Stimulated activated CD4-positive, alpha-beta T cell treated with anti-CD3 and anti-CD28 coated beads, Interleukin-15, amount 100 ng/mL, for 1 hour (primary cell): ENCODE data around the gene DHRS9.

Source experiments
- DNase-seq, 2 donors: peaks; one replicate each; pipeline ENCODE4 v3.0.0-alpha.2; 2020; ENCODE audit warnings: low read depth in 1 of 2, low spot score in 1 of 2

The DHRS9 gene

DNA sequence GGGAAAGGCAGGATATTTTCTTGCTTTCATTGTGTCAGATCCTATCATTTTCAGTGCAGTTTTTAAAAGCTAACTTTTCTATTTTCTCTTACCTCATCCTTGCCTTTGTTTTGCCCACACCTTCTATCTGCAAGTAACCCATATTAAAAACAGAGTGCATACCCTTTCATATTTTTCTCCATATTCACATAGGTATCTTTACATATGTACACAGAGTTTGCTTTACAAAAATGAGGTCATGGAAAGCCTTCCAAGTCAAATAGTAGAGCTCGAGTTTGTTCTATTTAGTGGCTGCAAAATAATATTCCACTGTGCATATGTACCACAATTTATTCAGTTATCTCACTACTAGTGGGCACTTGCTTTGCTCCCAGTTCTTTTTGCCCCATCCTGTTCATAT, 3.9 kb upstream of the DHRS9 start:
- DNase-seq = no peak

DNA sequence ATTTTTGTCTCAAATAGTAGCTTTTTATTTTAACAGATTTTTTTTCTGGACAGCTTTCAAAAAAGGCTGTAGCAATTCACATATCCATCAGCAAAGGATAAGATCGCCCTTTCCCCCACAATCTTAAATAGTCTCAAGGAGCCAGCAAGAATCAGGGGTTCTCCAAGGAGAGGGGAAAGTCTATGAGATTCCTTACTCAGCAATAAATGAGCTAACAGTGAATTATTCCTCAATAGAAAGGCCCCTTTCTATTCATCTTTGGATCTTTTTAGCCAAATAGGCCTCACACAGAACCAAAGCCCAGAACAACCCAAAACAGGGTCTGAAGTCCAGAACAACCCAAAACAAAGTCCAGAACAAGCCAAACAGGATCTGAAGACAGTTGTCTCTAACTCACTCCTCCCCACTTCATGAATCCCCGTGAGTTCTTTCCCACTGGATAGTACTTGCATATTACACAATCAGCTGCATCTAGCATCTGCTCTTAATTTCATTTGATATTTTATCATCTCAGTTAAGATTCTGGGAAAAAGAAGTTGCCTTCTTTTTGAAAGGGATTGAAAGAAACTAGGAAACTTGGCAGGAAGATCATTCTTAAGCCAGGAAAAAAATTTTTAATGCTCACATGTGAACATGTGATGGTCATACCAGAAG, 3.4 kb upstream of the DHRS9 start:
- DNase-seq = no peak

DNA sequence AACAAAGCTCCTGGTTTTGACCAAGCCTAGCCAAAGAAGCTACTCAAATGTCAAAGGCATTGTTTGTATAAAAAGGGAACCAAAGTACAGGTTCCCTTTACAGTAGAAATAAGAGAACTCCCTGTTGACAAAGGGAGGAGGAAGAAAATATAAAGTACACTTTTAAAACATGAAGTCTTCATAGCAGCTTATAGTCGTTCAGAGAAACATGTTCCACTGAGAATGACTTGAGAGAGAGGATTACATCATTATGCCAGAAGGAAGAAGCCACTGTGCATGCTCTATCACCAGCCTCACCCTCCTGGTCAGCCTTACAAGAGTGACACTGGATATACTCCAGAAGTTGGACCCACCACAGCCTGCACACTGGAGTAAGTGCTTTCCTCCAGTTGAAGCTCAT, 2.5 kb upstream of the DHRS9 start:
- no peak for DNase-seq

DNA sequence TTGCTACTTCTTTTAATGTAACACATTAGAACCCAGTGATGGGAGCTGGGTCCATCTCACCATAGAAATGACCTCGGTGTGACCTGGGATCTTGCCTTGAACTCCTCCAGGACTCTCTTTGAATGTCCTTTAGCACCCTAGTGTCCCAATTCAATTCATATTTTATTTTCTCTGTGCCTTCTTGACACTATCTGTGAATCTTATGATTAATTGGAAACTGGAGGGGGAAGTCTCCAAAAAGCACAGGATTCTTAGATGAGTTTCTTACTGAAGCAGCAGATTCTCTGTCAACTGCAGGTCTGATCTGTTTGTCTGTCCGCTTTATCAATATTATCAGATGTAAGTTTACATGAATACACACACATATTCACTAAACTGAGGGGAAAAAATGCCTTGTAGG, 470 bp downstream of the DHRS9 start:
- no peak for DNase-seq

DNA sequence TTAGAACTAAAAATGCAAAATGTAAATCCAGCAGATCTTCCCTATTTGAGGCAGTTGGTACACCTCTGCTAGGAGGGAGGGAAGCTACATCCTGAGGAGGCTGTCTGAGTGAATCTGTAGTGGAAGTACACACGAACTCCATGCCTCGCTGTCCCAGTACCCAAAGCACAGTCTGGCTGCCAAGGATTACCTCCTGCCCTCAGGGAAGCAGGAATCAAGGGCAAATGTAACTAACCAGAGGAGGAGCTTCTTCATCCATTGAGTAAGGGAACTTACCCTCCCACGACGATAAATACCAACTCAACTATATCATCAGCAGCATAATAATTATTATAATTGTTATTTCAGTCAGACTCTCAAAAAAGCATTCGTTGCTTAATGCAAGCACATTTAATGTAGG, 2.1 kb downstream of the DHRS9 start:
- no peak for DNase-seq

DNA sequence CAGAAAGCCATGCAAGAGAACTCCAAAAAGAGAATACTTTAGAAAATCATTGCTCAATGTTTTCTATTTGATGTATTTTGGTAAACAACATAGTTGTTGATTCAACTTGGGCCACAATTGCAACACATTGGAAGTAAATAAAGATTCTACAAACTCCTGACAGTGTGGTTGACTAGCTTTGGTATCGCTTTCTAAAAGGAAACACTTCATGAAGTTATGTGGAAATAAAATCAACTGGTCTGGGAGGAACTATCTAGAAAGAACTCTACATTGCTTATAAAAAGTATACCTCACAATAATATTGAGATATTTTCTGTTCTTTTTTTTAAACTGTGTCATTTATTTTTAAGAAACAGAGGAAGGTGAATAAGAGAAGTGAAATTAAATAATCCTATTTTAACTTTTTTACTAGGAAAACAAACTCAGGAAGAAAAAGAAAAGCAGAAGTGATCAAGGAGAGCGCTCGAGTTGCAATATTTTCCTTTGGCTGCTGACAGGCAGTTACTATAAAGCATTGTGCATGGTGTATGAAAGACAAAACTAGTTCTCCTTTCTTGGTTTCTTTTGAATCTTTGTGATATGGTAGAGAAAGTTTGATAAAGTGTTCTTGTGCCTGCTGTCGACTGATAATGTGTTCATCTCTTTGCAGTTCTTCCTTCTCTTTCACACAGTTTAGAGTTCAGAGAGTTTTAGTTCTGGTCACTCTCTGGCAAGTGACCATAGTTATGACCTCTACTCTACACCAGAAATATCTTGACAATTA, 3.0 kb downstream of the DHRS9 start:
- no peak for DNase-seq

DNA sequence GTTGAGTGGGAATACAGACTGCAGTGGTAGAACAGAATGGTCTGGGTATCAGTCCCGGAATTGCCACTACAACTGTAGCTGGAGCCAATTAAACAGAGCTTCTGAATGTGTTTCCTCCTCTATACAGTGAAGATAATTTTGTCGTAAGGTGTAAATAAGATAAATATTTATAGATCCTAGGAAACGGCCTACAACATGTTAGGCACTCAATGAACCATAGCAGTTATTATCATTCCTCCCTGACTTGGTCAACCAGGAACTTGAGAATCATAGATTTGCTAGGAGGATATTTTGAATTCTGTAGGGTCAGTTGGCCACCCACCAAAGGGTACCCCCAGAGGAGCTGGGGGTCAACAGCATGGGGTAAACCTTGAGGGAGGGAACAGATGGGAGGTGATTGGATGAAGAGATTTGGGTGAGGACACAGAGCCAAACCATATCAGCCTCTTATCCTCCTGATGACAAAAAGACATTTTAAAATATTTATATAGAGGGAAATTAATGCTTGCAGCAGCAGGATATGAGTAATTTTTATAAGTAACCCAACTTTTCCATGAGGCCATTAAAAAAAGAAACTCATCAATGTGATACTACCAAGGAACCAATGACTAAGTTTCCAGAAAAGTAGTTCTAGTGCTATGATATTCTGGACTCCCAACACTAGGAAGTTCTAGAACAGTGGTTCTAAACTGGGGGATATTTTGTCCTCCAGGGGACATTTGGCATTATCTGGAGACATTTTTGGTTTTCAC, 4.0 kb downstream of the DHRS9 start:
- no peak for DNase-seq

DNA sequence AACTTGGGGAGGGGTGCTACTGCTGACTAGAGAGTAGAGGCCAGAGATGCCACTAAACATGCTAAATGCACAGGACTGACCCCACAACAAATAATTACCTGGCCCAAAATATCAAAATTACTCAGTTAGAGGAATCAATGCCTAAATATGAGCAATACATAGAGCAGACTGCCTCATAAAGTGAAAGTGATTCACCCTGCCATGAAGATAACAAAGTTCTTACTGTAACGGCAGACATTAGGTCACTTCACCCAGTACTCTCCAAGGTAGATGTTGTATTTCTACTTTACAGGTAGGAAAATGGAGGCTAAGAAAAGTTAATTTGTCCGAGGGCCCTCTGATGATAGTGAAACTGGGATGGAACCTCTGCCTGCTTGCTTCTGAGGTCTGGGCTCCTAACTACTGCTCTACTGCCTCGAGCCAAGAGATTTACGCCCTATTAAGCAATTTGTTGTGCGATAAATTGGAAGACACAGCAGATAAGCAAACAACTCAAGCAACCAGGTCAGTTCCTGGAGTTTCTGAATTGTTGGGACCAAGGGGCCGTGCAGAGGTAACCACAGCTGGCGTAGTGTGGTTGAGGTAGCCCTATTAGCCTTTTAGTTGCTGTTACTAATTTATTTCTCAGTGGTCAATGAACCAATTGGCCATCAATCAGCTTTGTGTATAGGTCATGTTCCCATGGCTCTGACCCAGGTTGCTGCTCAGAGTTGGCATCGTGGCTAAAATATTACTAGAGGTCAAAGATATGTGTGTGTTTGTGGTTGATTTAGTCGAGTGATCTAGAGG, 4.8 kb downstream of the DHRS9 start:
- DNase-seq = no peak

DNA sequence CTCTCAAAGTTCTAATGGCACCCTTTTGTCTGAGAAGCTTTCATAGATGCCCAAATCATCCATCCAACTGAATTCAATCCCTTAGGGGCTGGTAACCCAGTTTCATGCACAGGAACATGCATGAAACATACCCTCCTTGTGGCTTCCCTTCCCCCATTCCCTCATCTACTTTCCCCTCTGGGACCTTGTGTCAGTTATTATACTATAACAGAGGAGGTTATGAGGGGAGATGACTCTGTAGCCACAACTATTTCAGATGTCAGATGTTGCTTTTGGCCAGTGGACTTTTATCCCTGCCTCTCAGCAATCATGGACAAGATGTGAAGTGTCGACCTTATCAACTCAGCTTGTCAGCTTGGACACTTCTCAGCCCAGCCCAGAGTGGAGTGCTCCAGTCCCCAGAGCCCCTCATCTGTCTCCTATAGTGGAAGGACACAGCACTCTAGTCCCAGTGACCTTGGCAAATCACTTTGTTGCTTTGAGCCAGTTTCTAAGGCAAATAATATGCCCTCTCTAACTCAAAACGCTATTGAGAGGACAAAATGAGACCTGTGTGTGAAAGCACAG, 8.4 kb downstream of the DHRS9 start:
- DNase-seq = no peak

DNA sequence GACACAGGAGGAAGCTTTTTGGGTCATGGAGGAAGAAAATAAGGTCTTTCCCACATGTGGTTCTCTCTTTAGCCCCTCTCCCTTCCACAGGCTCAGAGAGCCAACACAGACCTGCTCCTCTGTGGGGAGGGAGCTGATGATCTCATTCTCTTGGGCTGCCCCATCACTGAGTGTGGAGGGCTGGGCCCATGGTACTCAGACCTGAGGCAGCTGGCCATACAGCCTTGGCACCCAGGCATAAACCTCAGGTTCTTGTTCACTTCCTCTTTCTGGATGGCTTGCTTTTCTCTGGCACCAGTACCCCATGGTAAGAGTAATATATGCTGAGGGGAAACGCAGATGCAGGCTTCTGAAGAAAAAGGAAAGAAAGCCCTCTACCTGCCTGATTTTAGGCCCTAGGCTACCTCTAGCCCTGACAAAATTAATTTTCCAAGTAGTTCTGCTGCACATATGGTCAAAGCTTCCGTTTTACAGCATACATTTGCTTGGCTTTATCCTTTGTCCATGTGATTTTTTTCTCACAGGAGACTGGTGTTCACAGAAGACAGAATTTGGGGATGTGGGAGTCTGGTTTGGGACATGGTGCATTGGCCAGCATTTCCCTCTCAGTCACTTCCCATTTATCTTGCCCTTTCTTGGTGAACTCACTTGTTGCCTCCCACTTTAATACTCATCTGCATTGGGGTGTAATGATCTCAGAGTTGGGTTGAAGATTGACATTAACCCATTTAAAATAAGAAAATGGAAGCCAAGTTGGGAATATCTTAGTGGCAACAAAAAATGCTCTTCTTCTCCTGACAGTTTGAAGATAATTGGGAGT, 11.1 kb downstream of the DHRS9 start:
- no peak for DNase-seq

DNA sequence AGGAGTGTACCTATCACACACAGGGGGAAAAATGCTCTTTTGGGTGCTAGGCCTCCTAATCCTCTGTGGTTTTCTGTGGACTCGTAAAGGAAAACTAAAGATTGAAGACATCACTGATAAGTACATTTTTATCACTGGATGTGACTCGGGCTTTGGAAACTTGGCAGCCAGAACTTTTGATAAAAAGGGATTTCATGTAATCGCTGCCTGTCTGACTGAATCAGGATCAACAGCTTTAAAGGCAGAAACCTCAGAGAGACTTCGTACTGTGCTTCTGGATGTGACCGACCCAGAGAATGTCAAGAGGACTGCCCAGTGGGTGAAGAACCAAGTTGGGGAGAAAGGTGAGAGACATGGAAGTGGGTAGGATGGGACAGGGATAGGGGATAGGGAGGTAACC, 12.2 kb downstream of the DHRS9 start:
- no peak for DNase-seq

DNA sequence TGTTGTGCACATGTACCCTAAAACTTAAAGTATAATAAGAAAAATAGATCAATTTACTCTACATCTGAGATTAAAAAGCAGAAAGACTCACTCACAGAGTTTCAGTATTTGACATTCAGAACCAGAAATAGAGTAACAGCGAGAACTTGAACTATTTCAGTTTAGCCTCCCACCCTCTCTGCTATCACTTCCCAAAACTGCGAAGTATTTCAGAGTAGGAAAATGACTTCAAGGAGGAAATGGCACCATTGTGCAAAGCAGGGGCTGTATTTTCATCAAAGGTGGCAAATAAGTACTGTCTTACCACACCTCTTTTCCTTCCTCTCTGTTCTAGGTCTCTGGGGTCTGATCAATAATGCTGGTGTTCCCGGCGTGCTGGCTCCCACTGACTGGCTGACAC, 13.6 kb downstream of the DHRS9 start:
- DNase-seq = no peak

DNA sequence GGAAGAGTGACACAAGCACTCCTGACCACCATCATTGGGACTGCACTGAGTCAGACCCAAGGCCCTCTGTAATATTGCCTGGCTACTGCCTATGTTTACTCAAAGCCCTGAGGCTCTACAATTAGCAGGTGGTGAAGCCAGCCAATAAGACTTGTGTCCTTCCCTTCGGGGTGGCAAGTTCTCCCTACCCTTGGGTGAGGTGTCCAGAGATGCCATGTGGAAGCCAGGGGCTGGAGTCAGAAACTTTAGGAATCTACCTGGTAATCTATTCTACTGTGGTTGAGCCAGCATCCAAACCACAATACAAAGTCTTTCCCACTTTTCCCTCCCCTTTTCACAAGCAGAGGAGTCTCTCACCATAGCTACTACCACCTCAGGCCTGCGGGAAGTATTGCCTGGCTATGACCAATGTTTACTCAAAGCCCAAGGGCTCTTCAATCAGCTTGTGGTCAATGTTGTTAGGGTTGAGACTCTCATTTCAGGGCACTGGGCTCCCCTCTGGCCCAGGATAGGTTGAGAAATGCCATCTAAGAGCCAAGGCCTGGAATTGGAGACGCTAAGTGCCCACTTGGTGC, 17.6 kb downstream of the DHRS9 start:
- no peak for DNase-seq

DNA sequence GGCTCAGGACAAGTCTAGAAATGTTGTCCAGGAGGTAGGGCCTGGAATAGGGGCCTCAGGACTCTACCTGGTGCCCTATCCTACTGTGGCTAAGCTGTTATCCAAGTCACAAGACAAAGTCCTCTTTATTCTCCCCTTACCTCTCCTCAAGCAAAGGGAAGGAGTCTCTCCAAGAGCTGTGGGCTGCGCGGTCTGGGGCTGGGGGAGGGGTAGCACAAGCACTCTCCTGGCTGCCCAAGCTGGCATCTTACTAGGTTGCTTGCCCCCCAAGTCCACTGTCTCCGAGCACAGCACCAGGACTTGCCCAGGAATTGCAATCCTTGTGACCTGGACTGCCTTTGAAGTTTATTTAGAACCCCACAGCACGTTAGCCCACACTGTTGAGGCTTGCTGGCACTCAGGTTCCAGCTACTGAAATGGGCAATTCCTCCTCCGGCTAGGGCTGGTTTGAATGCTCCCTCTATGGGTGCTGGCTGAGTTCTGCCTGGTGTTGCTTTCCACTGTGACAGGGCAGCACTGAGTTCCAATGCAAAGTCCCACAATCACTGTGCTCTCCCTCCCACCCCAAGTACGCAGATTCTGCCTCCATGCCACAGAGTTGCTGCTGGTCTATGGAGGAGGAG, 18.5 kb downstream of the DHRS9 start:
- DNase-seq = no peak

DNA sequence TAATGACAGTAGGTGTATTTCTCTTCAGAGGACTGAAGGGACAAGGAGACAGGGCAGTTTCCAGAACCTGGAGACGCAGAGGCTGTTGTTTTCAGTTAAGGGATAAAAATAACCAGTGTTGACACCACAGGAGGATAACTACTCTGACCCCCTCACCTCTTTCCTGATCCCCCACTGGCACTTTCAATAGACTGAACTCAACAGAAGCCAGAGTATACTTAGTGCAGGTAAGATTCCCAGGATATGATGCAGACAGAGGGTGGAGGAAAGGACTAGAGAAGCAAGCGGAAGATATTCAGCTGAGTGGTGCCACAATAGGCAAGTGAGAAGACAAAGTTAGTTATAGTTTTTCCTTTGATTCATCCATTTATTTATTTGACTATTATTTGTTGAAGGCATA, 19.8 kb downstream of the DHRS9 start:
- DNase-seq = no peak

DNA sequence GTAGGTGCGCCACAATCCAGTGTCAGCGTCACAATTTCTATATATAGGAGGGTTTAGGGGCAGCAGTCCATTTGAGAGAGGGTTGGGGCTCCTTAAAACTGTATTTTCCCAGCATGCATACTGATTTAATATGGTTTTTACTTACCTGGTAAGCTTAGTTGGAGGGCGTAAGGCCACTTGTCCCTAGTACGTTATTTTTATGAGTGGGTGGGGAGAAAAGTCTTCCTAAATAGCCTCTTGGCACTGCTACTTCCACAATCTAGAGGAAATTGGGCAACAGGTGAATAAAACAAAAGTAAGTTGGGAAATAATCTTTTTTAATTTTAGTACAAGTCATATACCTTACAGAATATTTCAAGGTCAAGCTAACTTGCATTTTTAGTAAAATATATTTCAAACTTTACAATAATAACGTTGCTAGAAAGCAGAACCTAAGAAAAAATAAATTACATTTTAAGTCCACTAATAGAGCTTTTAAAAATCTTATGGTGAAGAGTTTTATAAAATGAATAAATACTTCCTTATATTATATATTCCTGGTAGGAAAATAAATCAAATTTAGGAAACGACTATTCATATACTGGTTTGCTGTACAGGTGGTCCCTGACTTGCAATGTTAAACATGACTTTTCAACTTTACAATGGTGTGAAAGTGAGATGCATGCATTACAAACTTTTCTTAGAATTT, 20.9 kb downstream of the DHRS9 start:
- no peak for DNase-seq

DNA sequence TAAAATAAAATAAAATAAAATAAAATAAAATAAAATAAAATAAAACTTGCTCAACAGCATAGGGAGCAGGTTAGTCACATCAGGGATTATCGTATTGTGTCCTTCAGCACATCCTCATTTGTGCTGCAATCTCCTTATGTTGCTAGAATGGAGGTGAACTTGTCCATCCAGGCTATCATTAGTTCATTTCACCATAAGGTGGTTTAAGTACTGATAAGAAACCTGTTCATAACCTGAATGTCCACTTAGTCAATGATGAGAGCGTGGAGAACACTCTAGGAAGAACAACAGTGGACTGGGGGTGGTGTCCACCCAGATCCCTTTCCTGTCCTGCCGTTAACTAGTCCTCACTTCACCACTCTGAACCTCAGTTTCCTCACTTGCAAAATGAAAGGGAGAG, 21.9 kb downstream of the DHRS9 start:
- DNase-seq = no peak

DNA sequence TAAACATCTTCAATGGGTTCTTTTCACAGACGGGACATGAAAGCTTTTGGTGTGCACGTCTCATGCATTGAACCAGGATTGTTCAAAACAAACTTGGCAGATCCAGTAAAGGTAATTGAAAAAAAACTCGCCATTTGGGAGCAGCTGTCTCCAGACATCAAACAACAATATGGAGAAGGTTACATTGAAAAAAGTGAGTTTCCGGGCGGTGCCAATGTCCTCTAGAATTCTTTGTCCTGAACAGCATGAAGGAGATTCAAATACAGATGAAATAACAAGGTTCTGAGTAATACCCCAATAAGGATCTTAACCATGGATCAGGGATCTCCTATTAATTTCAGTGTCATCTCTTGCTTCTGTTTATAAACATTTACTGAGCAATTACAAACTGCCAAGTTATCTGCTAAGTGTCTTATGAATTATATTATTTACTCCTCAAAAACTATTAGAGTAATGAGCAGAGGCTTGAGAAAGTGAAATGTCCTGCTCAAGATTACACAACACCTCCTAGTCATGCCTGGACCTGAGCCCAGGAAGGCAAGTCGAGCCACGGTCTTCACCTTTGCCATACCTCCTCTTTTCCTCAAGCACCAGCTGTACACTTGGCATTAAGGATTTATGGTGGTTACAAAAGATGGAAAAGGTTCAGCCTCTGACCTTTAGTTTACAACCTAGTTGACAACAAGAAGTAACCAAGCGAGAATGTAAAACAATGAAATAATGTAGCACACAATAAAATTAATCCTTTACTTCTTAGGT, 22.6 kb downstream of the DHRS9 start:
- no peak for DNase-seq
